Right renal cortex interstitium (tissue), 3 donors: ENCODE measurements around the gene SAMD4B. TPM values are rescaled to one million over a fixed set of nuclear protein-coding genes. Genes with fewer than 3 reads are reported as not detected.
A peak's percentile ranks its signal among the peaks of the same experiment; 100 is the strongest.
"Not testable (repeated sequence)": the region's sequence is repeated elsewhere in the genome, so short reads cannot be mapped to it uniquely, and the experiment has no call there.

Experiments used
- DNase-seq, 3 donors: peaks; one replicate each; pipeline ENCODE4 v3.0.0-alpha.2; 2013; ENCODE audit warnings: low read depth in 3 of 3, low spot score in 2 of 3
- polyA plus RNA-seq, 3 donors: library from polyadenylated mRNA; unstranded; fragments of 120-200 nt; gene quantifications; one replicate each; pipeline ENCODE4 v1.2.1, GENCODE V29; 2013; ENCODE audit not compliant: insufficient read length in 3 of 3

The SAMD4B gene
- polyA plus RNA-seq, 3 donors: 85.3 to 101 (median 91.6) TPM

DNA sequence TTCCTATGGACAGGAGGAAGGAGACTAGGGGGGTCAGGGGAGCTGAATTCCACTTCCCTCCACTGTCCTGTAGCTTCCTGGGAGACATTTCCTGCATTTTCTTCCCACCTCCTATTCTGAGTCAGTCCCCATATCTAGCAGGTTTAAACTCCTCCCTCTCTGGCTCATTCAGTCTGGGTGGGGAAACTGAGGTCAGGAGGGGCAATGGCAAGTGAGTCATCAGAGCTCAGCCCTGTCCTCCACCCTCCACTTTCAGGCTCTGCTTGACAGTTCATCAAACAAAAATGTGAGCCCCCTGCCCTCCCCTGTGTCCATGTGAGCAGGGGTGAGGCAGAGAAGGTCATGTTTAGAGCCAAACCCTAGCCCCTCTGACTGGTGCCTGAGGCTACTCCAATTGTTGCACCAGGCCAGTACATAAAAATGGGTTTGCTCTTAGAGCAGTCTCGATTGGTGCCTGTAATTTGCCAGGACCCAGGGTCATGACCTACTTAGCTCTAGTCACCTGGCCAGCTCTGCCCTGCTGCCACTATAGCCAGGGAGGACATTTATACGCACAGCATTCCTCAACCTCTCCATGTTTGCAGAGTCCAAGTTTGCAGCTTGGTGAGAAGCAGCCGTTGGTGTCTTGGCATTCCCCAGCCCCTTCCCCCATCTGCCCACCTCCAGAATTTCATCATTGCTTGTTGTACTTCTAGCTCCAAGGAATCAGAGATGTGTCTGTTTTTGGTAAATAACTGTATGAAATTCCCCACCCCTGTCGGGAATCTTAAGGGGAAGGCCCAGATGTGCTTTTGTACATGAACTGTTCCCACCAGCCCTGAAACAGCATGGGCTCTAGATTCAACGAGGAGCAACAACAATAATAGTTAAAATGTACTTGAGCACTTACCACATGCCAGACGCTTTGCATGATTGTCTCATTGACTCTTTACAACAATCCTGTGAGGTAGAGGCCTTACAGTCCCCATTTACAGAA lies 20.7 kb downstream of the SAMD4B start:
- DNase-seq: no peak

- DNase-seq: no peak
Observed at GRCh38 chr19:39363901-39364457, 21.8 kb downstream of the SAMD4B start.

DNA sequence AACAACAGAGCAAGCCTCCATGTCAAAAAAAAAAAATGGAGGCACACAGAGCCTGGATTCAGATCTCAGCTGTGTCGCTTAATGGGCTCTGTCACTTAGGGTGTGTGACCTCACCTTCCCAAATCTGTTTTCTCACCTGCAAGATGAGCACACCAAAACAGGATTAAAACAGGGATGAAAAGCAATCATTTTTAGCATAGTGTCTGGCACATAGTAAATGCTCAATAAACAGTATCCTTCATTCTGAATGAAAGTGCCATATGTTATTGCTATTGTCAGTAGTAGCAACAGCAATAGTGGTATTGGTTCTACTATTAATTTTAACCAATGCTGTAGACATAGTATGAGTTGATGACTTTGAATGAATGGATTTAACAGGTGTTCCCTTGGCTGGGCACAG lies 23.3 kb downstream of the SAMD4B start:
- DNase-seq: no peak

DNA sequence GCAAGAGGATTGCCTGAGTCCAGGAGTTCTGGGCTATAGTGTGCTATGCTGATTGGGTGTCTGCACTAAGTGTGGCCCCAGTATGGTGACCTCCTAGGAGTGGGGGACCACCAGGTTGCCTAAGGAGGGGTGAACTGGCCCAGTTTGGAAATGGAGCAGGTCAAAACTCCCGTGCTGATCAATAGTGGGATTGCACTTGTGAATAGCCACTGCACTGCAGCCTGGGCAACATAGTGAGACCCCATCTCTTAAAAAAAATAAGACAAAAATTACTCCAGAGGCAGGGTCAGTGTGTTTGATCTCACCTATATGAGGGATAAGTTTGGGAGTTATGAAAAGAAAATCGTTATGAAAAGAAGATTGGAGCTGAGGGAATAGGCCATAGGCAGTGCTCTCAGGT lies 27.0 kb downstream of the SAMD4B start:
- no peak for DNase-seq

DNA sequence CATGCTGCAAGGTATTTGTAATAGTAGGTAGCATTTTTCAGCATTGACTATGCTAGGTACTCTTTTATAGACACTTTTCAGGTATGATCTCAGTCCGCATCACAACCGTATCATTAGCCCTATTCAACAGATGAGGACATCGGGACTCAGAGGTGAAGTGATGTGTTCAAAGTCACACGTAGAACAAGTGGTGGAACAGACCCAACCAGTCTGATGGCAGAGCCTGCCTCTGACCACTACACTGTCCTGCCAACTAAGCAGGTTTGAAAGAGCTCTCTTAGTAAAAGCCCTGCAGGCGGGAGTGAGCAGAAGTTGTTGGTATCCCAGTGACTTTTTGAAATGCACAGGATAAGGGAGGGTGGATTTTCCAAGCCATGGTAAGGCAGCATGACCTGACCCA lies 28.5 kb downstream of the SAMD4B start:
- no peak for DNase-seq

DNA sequence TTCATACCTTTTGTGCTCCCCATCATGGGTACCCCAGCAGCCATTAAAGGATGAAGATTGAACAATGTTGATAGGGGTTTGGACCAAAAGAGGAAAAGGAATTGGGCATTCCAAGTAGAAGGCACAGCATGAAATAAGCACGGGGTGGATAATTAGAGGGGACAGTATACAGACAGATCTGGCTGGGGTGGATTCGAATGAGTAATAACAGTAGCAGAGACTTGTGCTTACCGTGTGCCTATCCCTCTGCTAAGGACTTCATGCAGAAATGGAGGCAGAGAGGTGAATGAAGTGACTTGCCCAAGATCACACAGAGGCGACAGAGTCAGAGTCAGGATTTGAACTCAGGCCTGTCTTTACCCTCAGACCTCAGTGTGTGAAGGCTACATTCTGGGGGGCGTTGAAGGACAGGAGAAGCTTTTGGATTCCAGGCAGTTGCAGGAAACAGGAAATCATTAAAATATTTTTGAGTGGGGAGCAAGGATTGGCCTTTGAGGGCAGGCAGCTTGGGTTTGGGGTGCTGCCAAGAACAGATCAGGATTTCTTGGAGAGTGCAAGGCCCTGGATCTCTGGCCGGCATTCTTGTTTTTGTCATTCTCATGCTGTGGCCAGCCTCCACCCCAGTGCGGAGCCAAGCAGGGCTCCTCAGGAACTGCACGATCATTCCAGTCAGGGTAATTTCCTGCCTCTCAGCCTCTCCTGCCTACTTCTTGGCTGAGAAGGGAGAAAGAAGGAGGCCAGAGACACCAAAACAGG lies 30.0 kb downstream of the SAMD4B start:
- DNase-seq: peak; percentile 56 to 60 (median 56)

DNA sequence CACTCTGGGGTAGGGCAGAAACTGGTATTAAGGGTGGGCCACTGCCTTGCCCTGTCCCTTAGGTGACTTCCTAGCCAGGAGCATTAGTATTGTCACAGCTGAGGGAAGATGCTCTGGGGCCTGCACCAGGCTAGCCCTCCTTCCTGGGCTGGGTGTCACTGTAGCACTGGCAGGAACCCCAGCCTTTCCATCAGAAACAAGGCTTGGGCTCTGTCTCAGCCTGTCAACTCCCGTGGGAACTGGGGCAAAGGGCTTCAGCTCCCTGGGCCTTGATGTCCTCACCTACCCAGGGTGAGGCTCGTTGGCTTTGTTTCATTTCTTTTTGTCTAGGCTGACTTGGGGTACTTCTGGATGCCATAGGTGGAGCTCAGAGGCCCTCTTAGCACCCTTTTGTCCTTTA lies 30.7 kb downstream of the SAMD4B start:
- no peak for DNase-seq

DNA sequence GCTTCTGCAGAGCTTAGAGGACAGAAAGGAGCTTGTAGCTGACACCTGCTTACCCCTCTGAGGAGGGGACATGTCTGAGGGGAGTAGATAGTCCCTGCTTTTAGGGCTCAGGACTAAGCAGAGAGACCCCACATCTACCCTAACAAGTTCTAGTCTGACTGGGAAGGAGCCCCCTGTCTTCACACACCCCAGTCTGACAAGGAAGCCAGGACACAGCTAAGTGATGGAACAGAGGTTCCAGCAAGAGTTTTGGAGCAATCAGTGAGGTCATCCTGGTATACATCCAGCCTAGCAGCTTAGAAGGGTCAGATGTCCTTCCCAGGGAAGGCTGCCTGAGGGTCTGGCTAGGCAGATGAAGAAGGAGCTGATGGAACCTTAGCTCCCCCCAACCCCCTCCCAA lies 33.7 kb downstream of the SAMD4B start:
- no peak for DNase-seq

DNA sequence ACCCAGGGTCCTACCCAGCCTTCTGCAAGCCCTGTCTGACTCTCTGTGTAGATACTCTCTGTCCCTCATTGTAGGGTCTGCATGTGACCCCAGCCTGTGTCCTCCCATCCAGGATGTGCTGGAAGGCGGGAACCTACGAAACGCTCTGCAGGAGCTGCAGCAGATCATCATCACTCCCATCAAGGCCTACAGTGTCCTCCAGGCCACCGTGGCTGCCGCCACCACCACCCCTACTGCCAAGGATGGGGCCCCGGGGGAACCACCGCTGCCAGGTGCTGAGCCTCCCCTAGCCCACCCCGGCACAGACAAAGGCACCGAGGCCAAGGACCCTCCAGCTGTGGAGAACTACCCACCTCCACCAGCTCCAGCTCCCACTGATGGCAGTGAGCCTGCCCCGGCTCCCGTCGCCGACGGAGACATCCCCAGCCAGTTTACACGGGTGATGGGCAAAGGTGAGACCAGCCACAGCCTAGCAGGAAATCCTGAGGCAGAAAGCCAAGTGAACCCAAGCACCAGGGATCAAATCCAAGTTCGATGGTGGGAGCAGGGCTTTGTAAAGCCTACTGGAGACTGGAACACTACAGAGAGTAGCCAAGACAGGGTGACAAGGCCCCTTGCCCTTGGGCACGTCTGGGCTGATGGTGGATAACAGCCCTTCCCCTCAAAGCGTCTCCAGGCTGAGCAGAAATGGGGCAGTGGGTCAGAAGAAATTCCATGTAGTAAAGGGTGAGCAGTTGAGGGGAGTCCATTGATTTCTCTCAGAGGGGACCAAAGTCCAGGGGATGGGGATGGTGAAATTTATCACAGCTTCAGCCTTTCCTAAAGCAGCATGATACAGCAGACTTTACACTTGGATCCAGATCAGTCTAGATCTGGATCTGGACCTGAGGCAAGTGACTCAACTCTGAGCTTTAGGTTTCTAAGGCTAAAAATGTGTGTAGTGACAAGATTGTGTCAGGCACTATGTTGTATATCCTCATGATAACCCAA lies 35.4 kb downstream of the SAMD4B start:
- DNase-seq: no peak

GRCh38 chr19:39379366-39379765 lies 37.1 kb downstream of the SAMD4B start:
- DNase-seq: not testable (repeated sequence)

DNA sequence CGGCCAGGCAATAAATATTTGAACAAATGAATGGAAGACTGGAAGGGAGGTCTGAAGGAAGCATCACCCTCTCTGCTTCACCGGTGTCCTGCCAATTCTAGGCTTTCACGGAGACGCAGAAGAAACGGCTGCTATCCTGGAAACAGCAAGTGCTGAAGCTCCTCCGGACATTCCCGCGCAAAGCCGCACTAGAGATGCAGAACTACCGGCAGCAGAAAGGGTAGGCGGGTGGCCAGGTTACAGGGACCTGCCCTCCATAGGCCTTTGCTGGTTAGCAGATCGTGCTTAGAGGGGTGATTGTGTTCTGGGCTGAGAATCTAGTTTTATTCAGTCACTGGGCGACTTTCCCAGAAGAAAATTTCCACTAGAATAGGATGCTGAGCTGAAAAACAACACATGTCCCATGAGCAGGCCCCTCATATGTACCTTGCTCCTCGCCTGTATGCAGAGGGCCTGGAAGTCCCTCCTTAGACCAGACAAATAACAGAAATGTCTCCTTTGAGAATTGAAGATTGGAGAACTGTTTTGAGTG lies 37.7 kb downstream of the SAMD4B start:
- no peak for DNase-seq

DNA sequence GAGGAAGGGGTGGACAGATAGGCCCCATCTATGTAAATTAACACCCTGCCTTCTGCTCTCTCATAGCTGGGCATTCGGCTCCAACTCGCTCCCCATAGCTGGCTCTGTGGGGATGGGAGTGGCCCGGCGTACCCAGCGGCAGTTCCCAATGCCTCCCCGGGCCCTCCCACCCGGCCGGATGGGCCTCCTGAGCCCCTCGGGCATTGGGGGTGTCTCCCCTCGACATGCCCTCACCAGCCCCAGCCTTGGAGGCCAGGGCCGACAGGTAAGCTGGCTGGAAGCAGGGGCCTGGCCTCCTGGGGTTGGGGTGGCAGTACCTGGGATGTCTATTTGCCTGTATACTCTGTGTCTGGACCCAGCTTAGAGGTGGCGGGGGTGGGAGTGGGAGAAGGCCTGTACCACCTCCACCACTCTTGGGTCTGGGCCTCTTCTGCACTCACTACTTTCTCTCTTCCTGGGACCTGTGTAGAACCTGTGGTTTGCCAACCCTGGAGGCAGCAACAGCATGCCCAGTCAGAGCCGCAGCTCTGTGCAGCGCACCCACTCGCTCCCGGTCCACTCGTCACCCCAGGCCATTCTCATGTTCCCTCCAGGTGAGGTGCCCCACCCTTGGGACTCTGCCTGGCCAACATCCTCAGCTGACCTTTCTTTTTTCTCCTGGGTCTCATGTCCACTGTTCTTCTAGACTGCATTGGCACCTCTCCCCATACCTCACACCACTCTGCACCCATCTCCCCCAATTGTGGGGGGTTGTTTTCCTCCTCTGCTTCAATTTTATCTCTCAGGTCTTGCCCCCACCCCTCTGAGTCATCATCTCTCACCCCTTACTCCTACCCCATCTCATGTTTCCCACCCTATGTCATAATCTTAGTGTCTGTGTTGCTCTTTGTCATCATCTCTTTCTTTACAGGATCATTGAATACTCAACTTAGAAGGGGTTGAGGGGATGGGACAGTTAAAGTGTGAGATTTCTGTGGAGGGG lies 38.6 kb downstream of the SAMD4B start:
- no peak for DNase-seq

DNA sequence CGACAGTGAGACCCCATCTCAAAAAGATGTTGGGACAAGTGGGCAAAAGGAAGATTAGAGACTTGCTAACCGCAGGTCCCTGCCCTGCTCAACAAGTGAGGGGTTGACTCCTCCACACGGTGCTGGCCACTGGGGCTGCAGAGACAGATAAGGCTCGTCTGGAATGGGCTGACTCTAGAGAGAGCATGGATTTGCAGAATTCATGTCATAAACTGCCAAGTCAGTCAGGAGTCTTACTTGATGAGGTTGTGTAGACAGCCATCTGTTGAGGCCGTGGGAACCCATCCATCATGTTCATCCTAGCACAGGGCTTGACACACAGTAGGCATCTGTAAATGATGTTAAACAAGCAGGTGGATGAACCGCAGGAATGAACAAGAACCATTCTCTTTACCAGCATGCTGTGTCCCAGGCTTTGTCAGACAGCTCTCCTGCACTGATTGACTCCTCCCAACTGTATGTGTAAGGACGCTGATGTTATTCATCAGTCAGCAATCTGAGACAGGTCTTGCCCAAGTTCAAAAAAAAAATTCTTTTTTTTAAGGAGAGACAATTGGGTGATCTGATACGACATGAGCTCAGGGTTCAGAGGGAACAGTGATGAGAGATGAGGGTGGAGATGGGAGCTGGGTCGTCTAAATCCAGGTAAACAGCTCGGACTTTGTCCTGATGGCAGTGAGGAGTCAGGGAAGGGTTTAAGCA lies 39.8 kb downstream of the SAMD4B start:
- DNase-seq: no peak

GRCh38 chr19:39382991-39383828 lies 41.0 kb downstream of the SAMD4B start:
- no peak for DNase-seq

DNA sequence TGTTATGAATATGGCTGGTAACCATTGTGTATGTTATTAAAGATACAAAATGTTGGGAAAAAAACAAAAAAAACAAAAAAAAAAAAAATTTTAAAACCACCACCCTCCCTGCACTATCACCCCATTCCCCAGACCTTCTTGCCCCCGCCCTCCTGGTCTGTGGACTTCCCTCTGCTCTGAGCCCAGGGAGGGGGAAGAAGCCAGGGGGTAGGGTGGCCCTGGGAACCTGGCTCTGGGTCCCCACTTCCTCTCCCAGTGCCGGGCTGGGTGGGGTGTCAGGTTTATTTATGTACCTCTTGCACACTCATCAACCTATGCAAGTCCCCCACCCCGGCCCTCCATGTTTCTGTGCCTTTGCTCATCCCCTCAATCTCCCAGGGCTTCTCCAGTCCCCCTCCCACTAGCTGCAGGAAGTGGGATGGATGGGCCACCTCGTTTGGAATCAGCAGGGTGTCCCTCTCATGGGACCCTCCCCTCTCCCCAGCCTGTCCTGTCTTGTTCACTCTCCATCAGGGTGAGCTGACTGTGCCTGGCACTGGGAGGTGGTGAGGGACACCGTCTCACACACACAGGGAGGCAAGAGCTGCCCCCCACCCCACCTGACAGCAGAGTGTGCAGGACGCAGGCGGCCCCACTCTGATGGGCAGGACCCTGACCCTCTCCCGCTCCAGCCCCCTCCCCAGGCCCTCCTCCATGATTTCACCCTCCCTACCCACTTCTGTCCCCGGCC lies 42.8 kb downstream of the SAMD4B start:
- no peak for DNase-seq

GRCh38 chr19:39385629-39386411 lies 43.6 kb downstream of the SAMD4B start:
- DNase-seq: no peak
